Measurements from ENCODE around the gene EXD2. TPM values are rescaled to one million over a fixed set of nuclear protein-coding genes. Genes with fewer than 3 reads are reported as not detected.
"Not testable (repeated sequence)": the region's sequence is repeated elsewhere in the genome, so short reads cannot be mapped to it uniquely, and the experiment has no call there.

Gene EXD2
- total and polyA plus RNA-seq, 10 of the 15 experiments (the other 5 are each of a cell fraction or from before 2014, with no cell fraction given): 1.0 to 12.4 (median 4.6) TPM

GRCh38 chr14:69217663-69218062, 26.4 kb downstream of the EXD2 start:
- RAD21 ChIA-PET (ENCODE audit: unreplicated experiment); H3K4me3 ChIP-seq; H4K20me1 ChIP-seq (ENCODE audit: control insufficient read depth, insufficient read depth); H3K9ac ChIP-seq (ENCODE audit: control insufficient read depth, insufficient read depth, low read length); H3K79me2 ChIP-seq (ENCODE audit: control insufficient read depth, insufficient read depth, low read length); H3K27me3 ChIP-seq (replicated peaks in 1 of 2; ENCODE audit: control insufficient read depth in 2 of 2, insufficient read depth in 2 of 2, low read length in 1 of 2); SMC1A ChIA-PET (ENCODE audit: uncharacterized antibody, unreplicated experiment); H3K4me1 ChIP-seq (ENCODE audit: control insufficient read depth, insufficient read depth, low read length); H3K36me3 ChIP-seq (ENCODE audit: control insufficient read depth in 2 of 2, insufficient read depth in 2 of 2, low read length in 1 of 2); DNase-seq (ENCODE audit: low read depth, low spot score); H3K4me2 ChIP-seq (ENCODE audit: control insufficient read depth, insufficient read depth); ATAC-seq; intact Hi-C loops (cut with micrococcal nuclease; ENCODE audit: unreplicated experiment); FAIRE-seq; in situ Hi-C loops (cut with MboI); POLR2A ChIA-PET; BruUV-seq (replicated peaks); H3K27ac ChIP-seq (ENCODE audit: control insufficient read depth, insufficient read depth); H2AFZ ChIP-seq (ENCODE audit: control insufficient read depth, low read depth, low read length); H3K9me3 ChIP-seq (replicated peaks; ENCODE audit: control insufficient read depth, insufficient read depth, low read length): not testable (repeated sequence)
- 89% methylated on average over 3 of the region's 3 CpGs for WGBS (ENCODE audit: insufficient coverage, insufficient replicate concordance, low lambda C conversion rate, missing lambda C conversion rate)
- CTCF ChIA-PET: interaction anchor here (0.8 kb wide), 1 partner anchor 88 kb away, joined by 4 read pairs; no protein-coding TSS in a partner anchor

GRCh38 chr14:69224946-69225345, 33.6 kb downstream of the EXD2 start:
- no TSS peak for BruUV-seq (replicated peaks)
- H3K4me3 ChIP-seq: no peak overlapping the region
- H3K79me2 ChIP-seq (ENCODE audit: control insufficient read depth, insufficient read depth, low read length): no peaks in the 10 kb centered on the region
- ChIA-PET CTCF (no interaction called here), POLR2A (no interaction called here), RAD21 (ENCODE audit: unreplicated experiment) (no interaction called here), SMC1A (ENCODE audit: uncharacterized antibody, unreplicated experiment) (no interaction called here)
- H2AFZ ChIP-seq (ENCODE audit: control insufficient read depth, low read depth, low read length): no peak overlapping the region
- H3K9ac ChIP-seq (ENCODE audit: control insufficient read depth, insufficient read depth, low read length): no peak overlapping the region
- H3K4me2 ChIP-seq (ENCODE audit: control insufficient read depth, insufficient read depth): no peak overlapping the region
- DNase-seq (ENCODE audit: low read depth, low spot score): no peak
- H3K4me1 ChIP-seq (ENCODE audit: control insufficient read depth, insufficient read depth, low read length): no peaks in the 10 kb centered on the region
- no peaks in the 10 kb centered on the region for H4K20me1 ChIP-seq (ENCODE audit: control insufficient read depth, insufficient read depth)
- in situ Hi-C loops (cut with MboI) (loop anchor here (25.0 kb wide), 1 partner anchor 512 kb away; no protein-coding TSS in a partner anchor), intact Hi-C loops (cut with micrococcal nuclease; ENCODE audit: unreplicated experiment) (no loop called here)
- H3K9me3 ChIP-seq (replicated peaks; ENCODE audit: control insufficient read depth, insufficient read depth, low read length): no peaks in the 10 kb centered on the region
- no peak overlapping the region for H3K27ac ChIP-seq (ENCODE audit: control insufficient read depth, insufficient read depth)
- ATAC-seq: no peak
- no peak for TF ChIP-seq MXI1 (IDR thresholded peaks at IDR 0.05; ENCODE audit: low read depth, low read length)
- no peak for TF ChIP-seq REST (IDR thresholded peaks at IDR 0.05; ENCODE audit: low read depth, low read length)
- no peak for TF ChIP-seq IKZF2 (IDR thresholded peaks at IDR 0.05)
- TF ChIP-seq NKRF (conservative IDR thresholded peaks at IDR 0.05): no peak
- no peaks in the 10 kb centered on the region for H3K36me3 ChIP-seq (ENCODE audit: control insufficient read depth in 2 of 2, insufficient read depth in 2 of 2, low read length in 1 of 2)
- no peak for FAIRE-seq
- H3K27me3 ChIP-seq (replicated peaks in 1 of 2; ENCODE audit: control insufficient read depth in 2 of 2, insufficient read depth in 2 of 2, low read length in 1 of 2): no peaks in the 10 kb centered on the region
- WGBS (ENCODE audit: insufficient coverage, insufficient replicate concordance, low lambda C conversion rate, missing lambda C conversion rate): 100% methylated on average over 4 of the region's 4 CpGs
